GM12892 (cell line): ENCODE results near the gene MAGI3.

ENCODE experiments used
- DNase-seq: peaks from one replicate; pipeline ENCODE4 v3.0.0; 2011; ENCODE audit not compliant: insufficient read length
- FAIRE-seq: peaks from 2 replicates; lab custom pipeline; 2011; peaks lifted over from hg19 to GRCh38; lab: Jason Lieb, UNC
- POLR2A ChIP-seq: IDR thresholded peaks from 2 replicates; pipeline ENCODE4 v1.6.1; 2011; ENCODE audit warnings: low read depth, low read length, control low read depth
- POLR2AphosphoS5 ChIP-seq: IDR thresholded peaks from 2 replicates; pipeline ENCODE4 v1.6.1; 2011; ENCODE audit warnings: low read depth, low read length, control low read depth
- TAF1 ChIP-seq: IDR thresholded peaks from 2 replicates; pipeline ENCODE4 v1.6.1; 2011; ENCODE audit warnings: low read depth, mild to moderate bottlenecking, control low read depth, low read length, borderline replicate concordance

MAGI3 gene

GRCh38 chr1:113659035-113659434 lies 268.7 kb downstream of the MAGI3 start:
- FAIRE-seq, result no peak
- DNase-seq, result no peak

GRCh38 chr1:113659556-113659955 lies 269.2 kb downstream of the MAGI3 start:
- FAIRE-seq, result no peak
- no peak for DNase-seq
- TF ChIP-seq TAF1 (no peak), POLR2A (no peak), POLR2AphosphoS5 (no peak)

More at GRCh38 chr1:113659035-113659434, 268.7 kb downstream of the MAGI3 start:
- TF ChIP-seq POLR2A, result no peak
- TF ChIP-seq TAF1, result no peak
- TF ChIP-seq POLR2AphosphoS5, result no peak

- TF ChIP-seq TAF1 (no peak), POLR2A (no peak), POLR2AphosphoS5 (no peak)
- no peak for DNase-seq
- no peak for FAIRE-seq
These were observed 269.8 kb downstream of the MAGI3 start for GRCh38 chr1:113660088-113660487.

GRCh38 chr1:113662101-113662500 lies 271.8 kb downstream of the MAGI3 start:
- TF ChIP-seq POLR2AphosphoS5, result no peak
- no peak for TF ChIP-seq TAF1
- TF ChIP-seq POLR2A, result no peak
- no peak for DNase-seq
- no peak for FAIRE-seq

- FAIRE-seq (no peak), DNase-seq (no peak)
- no peak for TF ChIP-seq POLR2A
- TF ChIP-seq POLR2AphosphoS5, result no peak
- TF ChIP-seq TAF1, result no peak
These were observed 273.0 kb downstream of the MAGI3 start for GRCh38 chr1:113663165-113663951.

- TF ChIP-seq POLR2A (no peak), POLR2AphosphoS5 (no peak), TAF1 (no peak)
- no peak for FAIRE-seq
These were observed 274.8 kb downstream of the MAGI3 start for GRCh38 chr1:113665071-113665470.

GRCh38 chr1:113666126-113666525 lies 275.8 kb downstream of the MAGI3 start:
- TF ChIP-seq POLR2AphosphoS5 (no peak), TAF1 (no peak), POLR2A (no peak)
- FAIRE-seq, result no peak
- DNase-seq, result no peak

More at GRCh38 chr1:113665071-113665470, 274.8 kb downstream of the MAGI3 start:
- DNase-seq, result no peak

GRCh38 chr1:113669988-113670387 lies 279.7 kb downstream of the MAGI3 start:
- FAIRE-seq (no peak), DNase-seq (no peak)
- TF ChIP-seq POLR2AphosphoS5 (no peak), TAF1 (no peak), POLR2A (no peak)

GRCh38 chr1:113670650-113671049 lies 280.3 kb downstream of the MAGI3 start:
- no peak for DNase-seq
- no peak for FAIRE-seq
- TF ChIP-seq POLR2A (no peak), POLR2AphosphoS5 (no peak)

GRCh38 chr1:113672491-113672890 lies 282.2 kb downstream of the MAGI3 start:
- no peak for FAIRE-seq
- DNase-seq, result no peak
- TF ChIP-seq POLR2AphosphoS5 (no peak), POLR2A (no peak), TAF1 (no peak)

- TF ChIP-seq TAF1 (no peak), POLR2AphosphoS5 (no peak), POLR2A (no peak)
- DNase-seq (no peak), FAIRE-seq (no peak)
These were observed 284.3 kb downstream of the MAGI3 start for GRCh38 chr1:113674591-113674990.

GRCh38 chr1:113675302-113675701 lies 285.0 kb downstream of the MAGI3 start:
- FAIRE-seq, result no peak
- TF ChIP-seq POLR2A (no peak), POLR2AphosphoS5 (no peak), TAF1 (no peak)
- DNase-seq, result no peak

GRCh38 chr1:113676524-113676923 lies 286.2 kb downstream of the MAGI3 start:
- FAIRE-seq (no peak), DNase-seq (no peak)
- no peak for TF ChIP-seq POLR2A
- no peak for TF ChIP-seq POLR2AphosphoS5
- no peak for TF ChIP-seq TAF1
